H54 (cell line): ENCODE results near the gene RAP2A.

Experiments
- DNase-seq: peaks from one replicate; pipeline ENCODE4 v3.0.0; 2011; ENCODE audit warnings: low spot score, mixed read lengths; ENCODE audit not compliant: insufficient read length
- FAIRE-seq: peaks from 3 replicates; lab custom pipeline; 2011; peaks lifted over from hg19 to GRCh38; lab: Jason Lieb, UNC
- POLR2A ChIP-seq: IDR thresholded peaks from 2 replicates; pipeline ENCODE4 v1.6.1; 2011; ENCODE audit warnings: low read depth, mild to moderate bottlenecking, low read length

The RAP2A gene

GRCh38 chr13:97484301-97484700, 50.3 kb downstream of the RAP2A start:
- DNase-seq: no peak
- FAIRE-seq: no peak
- TF ChIP-seq POLR2A: no peak

DNA sequence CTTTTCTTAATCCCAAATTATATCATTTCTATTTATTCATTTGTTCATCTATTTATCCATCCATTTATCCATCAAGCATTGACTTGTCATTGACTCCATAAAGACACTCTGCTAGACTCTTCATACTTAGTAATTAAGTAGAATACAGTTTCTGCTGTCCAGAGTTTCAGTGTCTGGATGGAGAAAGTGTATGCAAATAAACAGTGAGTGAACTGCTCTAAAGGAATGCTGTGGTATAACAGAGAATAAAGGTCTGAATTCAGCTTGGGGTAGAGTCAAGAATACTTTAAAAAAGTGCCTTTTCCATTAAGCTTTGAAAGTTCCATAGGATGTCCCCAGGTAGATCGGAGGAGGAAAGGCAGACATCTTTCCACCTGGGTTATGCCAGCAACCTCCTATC, 51.4 kb downstream of the RAP2A start:
- DNase-seq (no peak), FAIRE-seq (no peak)
- no peak for TF ChIP-seq POLR2A

GRCh38 chr13:97490702-97491307, 56.8 kb downstream of the RAP2A start:
- FAIRE-seq: no peak
- DNase-seq: no peak
- TF ChIP-seq POLR2A: no peak

- FAIRE-seq: no peak
- no peak for TF ChIP-seq POLR2A
- no peak for DNase-seq
These were observed 57.5 kb downstream of the RAP2A start for GRCh38 chr13:97491452-97491851.

GRCh38 chr13:97492257-97492656, 58.3 kb downstream of the RAP2A start:
- FAIRE-seq: no peak
- no peak for DNase-seq

GRCh38 chr13:97492684-97493371, 58.9 kb downstream of the RAP2A start:
- FAIRE-seq: no peak

More at GRCh38 chr13:97492257-97492656, 58.3 kb downstream of the RAP2A start:
- no peak for TF ChIP-seq POLR2A

GRCh38 chr13:97493456-97493855, 59.5 kb downstream of the RAP2A start:
- DNase-seq (no peak), FAIRE-seq (no peak)
- TF ChIP-seq POLR2A: no peak

More at GRCh38 chr13:97492684-97493371, 58.9 kb downstream of the RAP2A start:
- TF ChIP-seq POLR2A: no peak
- DNase-seq: no peak

- no peak for TF ChIP-seq POLR2A
- FAIRE-seq (no peak), DNase-seq (no peak)
These were observed 61.7 kb downstream of the RAP2A start for GRCh38 chr13:97495678-97496077.

DNA sequence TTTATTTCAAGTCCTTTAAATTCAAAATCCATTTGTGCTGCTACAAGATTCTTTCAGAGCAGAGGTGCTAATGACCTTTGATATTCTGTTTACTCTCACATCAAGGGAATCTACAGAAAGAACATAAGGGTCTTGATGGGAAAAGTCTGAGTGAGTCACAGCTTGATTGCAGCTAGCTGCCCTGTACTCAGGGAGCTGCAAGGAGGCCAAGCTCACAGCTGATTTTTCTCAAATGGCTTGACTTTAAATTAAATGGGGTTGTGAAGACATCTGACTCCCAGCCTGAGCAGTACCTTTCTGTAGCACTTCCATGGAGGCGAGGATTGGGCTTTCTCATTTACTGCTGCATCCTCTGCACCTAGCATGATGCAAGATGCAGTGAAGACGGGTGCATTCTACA, 62.5 kb downstream of the RAP2A start:
- TF ChIP-seq POLR2A: no peak
- FAIRE-seq: no peak
- no peak for DNase-seq

DNA sequence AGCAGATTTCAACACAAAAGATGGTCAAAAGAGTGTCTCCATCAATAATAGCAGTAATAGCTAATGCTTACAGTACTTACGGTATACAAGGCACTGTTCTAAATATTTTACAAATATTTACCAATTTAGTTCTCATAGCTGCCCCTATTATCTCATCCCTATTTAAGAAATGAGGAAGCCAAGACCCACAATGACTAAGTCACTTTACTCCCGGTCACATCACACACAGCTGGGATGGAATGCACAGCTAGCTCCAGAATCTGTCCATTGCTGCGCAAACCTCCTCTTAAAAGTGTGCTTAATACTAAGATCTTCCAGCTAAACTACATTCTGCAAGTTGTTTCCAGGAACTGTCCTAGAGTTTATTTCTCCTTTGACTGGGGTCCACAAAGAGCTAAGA, 63.4 kb downstream of the RAP2A start:
- FAIRE-seq: no peak
- TF ChIP-seq POLR2A: no peak
- no peak for DNase-seq

- TF ChIP-seq POLR2A: no peak
- no peak for FAIRE-seq
- DNase-seq: no peak
These were observed 64.5 kb downstream of the RAP2A start for GRCh38 chr13:97498419-97498818.

DNA sequence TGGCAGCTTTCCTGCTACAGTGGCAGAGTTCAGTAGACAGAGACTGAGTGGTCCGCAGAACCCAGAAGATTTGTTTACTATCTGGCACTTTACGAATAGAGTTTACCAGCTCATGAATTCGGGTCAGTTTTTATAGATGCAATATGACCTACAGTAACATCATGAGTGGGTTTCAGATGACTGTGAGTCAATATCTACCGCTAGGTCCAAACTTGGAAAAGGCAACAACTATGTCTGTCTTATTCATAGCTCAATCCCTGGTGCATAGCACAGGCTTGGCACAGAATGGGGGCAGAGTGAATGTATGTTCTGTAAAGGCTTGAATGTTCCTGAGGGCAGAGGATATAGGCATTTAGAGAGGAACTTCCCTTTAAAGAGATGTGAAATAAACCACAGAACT, 65.2 kb downstream of the RAP2A start:
- DNase-seq: no peak
- no peak for TF ChIP-seq POLR2A
- FAIRE-seq: no peak

DNA sequence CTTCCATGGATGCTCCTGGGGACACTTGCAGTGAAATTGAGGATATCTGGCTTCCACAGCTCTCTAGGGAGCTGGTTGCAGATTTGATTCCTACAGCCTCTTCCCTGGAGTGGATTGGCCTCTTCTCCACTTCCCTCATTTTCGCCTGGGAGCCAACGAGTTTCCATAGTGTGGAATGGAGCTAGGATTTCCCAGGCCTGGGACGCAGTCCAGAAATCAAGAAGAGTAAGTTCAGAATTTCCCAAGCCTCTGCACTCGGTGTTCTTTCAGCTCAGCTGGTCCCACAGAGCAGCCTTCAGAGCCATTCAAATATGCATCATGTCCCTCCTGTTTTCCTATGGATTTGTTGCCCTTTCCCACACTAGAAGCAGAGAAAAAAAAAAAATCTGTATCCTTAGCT, 68.2 kb downstream of the RAP2A start:
- TF ChIP-seq POLR2A: no peak
- DNase-seq (no peak), FAIRE-seq (no peak)

DNA sequence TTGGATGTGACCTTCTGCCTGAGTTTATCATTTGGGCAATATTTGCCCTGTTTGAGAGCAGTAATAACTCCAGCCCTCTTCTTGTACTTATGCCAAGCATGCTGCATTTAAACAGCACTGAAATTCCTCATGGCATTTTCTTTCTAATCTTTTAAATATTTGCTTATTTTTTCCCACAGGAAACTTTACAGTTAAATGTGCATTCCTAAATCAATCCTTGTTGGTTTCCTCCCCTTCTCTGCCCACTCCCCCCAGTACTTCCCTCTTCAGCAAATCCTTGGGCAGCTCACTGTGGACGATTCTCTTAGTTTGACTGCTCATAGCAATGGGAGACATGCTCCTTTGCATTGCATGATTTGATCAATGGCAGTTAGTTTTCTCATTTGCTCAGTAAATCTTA, 68.7 kb downstream of the RAP2A start:
- FAIRE-seq (no peak), DNase-seq (no peak)
- no peak for TF ChIP-seq POLR2A

GRCh38 chr13:97505017-97505416, 71.0 kb downstream of the RAP2A start:
- FAIRE-seq (no peak), DNase-seq (no peak)
- TF ChIP-seq POLR2A: no peak

DNA sequence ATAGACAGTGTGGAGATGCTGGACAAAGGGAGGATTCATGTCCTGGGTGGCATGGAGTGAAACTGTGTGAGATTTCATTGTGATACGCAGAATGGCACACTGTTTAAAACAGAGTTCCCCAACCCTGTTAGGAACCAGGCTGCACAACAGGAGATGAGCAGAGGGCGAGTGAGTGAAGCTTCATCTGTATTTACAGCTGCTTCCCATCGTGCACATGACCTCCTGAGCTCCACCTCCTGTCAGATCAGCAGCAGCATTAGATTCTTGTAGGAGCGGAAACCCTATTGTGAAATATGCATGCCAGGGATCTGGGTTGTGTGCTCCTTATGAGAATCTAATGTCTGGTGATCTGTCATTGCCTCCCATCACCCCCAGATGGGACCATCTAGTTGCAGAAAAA, 72.5 kb downstream of the RAP2A start:
- FAIRE-seq: no peak
- no peak for DNase-seq
- TF ChIP-seq POLR2A: no peak
